Measurements from ENCODE around the gene CFAP97. TPM values are rescaled to one million over a fixed set of nuclear protein-coding genes. Genes with fewer than 3 reads are reported as not detected.

The CFAP97 gene
- total and polyA plus RNA-seq, 9 of the 15 experiments (the other 6 are each of a cell fraction or from before 2014, with no cell fraction given), result 17.3 to 57.8 (median 44.4) TPM

DNA sequence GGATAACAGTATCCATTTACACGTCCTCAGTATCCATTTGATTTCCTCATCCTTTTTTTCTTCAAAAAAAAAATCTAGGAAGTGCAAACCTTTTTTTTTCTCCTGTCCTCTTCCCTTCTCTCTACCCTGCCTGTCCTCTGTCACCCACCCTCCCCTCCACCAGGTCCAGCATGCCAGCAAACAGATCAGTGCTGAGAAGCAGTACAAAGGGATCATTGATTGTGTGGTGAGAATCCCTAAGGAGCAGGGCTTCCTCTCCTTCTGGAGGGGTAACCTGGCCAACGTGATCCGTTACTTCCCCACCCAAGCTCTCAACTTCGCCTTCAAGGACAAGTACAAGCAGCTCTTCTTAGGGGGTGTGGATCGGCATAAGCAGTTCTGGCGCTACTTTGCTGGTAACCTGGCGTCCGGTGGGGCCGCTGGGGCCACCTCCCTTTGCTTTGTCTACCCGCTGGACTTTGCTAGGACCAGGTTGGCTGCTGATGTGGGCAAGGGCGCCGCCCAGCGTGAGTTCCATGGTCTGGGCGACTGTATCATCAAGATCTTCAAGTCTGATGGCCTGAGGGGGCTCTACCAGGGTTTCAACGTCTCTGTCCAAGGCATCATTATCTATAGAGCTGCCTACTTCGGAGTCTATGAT, 59.1 kb downstream of the CFAP97 start:
- Histone ChIP-seq H3K27ac (ENCODE audit: extremely low read depth, low read depth, low read length) (no peak overlapping the region), H3K4me2 (ENCODE audit: insufficient read depth, low read length) (no peak overlapping the region), H3K4me3 (no peak overlapping the region), H3K9me3 (replicated peaks; ENCODE audit: control insufficient read depth, insufficient read depth, low read depth, low read length) (no peaks in the 10 kb centered on the region), H4K20me1 (replicated peaks; ENCODE audit: control insufficient read depth, insufficient read depth, low read length) (no peaks in the 10 kb centered on the region), H3K4me1 (replicated peaks in 1 of 2; ENCODE audit: control insufficient read depth in 2 of 2, insufficient read depth in 2 of 2, low read length in 2 of 2) (peaks cover 3 to 17% of the 10 kb centered on the region in 2 experiments; a peak in 4 of 5 replicates), H2AFZ (ENCODE audit: low read depth, low read length) (no peak overlapping the region), H3K9me1 (ENCODE audit: control insufficient read depth, insufficient read depth, low read length) (peaks cover 4% of the 10 kb centered on the region), H3K36me3 (ENCODE audit: control insufficient read depth, insufficient read depth, low read length) (peaks cover 26% of the 10 kb centered on the region; the same call in 2 of the 3 replicates), H3K9ac (ENCODE audit: insufficient read depth in 1 of 2, low read depth in 2 of 2, low read length in 2 of 2) (peak overlapping the region in 1 of 2 experiments; percentile 29; a peak in 1 of 4 replicates), H3K27me3 (ENCODE audit: control insufficient read depth in 2 of 2, insufficient read depth in 2 of 2, low read length in 2 of 2) (no peaks in the 10 kb centered on the region), H3K79me2 (ENCODE audit: control insufficient read depth, insufficient read depth, low read length) (peaks cover 12% of the 10 kb centered on the region; the same call in 2 of the 3 replicates)
- ATAC-seq, result no peak
- DNase-seq (ENCODE audit: extremely low read depth in 1 of 4, low spot score in 3 of 4), result no peak
- intact Hi-C loops (cut with micrococcal nuclease) (loop anchor here (5.0 kb wide), 1 partner anchor 163 kb away; no protein-coding TSS in a partner anchor), in situ Hi-C loops (cut with MboI) (no loop called here)
- no peak for FAIRE-seq
- POLR2A ChIA-PET, result interaction anchor here (1.3 kb wide), 1 partner anchor 13 kb away, joined by 3 read pairs; no protein-coding TSS in a partner anchor
- TF ChIP-seq POLR2B (IDR thresholded peaks at IDR 0.05; ENCODE audit: low read depth, partially characterized antibody), result no peak
- TF ChIP-seq, protein P1, sequence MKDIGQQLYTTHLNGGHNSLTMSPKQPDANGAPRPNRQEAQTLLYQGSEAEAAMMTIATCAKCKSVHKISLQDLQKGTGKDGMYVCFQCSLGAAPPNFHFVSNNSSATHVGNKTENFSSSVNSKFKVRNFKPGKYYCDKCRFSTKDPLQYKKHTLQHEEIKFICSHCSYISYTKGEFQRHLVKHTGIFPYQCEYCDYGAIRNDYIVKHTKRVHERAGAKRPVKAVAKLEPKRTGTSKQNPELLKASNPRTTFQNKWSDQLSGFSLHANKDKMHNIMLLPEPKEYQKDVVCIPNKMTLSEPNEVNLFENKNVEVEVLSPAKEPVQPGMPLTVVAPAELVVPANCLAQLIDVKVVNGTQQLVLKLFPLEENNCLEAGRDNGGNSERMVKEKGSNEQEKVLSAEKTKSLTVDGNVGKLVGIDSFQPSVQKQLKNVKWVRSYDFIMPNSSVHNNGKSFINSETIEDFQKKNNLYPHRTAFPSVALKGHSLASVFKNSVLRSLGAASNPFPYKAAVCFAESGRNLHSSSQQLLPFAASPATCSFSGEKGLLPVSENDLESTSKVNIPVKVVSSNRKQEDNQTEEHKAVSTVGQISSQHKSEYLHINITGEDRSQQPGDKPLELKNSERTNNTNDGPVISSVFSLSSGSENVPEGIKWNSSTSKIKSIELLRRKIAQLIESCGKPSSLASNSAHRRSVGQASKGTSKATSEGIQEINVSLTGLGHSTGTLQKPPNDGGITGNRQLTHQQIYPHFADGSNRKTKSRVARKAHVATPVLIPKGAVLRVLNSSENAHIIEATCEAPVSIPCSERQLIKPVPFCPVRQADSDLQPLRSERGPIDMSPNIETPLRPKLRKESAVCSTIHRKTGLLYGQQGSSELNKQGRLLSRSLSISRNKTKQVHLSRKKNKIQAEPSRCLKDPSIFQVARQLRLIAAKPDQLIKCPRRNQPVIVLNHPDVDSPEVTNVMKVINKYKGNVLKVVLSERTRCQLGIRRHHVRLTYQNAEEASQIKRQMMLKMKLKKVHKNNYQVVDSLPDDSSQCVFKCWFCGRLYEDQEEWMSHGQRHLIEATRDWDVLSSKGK (CRISPR knock-in tag; IDR thresholded peaks at IDR 0.05), result no peak
- no peak for TF ChIP-seq RFX1 (IDR thresholded peaks at IDR 0.05)
- TF ChIP-seq, protein P2, sequence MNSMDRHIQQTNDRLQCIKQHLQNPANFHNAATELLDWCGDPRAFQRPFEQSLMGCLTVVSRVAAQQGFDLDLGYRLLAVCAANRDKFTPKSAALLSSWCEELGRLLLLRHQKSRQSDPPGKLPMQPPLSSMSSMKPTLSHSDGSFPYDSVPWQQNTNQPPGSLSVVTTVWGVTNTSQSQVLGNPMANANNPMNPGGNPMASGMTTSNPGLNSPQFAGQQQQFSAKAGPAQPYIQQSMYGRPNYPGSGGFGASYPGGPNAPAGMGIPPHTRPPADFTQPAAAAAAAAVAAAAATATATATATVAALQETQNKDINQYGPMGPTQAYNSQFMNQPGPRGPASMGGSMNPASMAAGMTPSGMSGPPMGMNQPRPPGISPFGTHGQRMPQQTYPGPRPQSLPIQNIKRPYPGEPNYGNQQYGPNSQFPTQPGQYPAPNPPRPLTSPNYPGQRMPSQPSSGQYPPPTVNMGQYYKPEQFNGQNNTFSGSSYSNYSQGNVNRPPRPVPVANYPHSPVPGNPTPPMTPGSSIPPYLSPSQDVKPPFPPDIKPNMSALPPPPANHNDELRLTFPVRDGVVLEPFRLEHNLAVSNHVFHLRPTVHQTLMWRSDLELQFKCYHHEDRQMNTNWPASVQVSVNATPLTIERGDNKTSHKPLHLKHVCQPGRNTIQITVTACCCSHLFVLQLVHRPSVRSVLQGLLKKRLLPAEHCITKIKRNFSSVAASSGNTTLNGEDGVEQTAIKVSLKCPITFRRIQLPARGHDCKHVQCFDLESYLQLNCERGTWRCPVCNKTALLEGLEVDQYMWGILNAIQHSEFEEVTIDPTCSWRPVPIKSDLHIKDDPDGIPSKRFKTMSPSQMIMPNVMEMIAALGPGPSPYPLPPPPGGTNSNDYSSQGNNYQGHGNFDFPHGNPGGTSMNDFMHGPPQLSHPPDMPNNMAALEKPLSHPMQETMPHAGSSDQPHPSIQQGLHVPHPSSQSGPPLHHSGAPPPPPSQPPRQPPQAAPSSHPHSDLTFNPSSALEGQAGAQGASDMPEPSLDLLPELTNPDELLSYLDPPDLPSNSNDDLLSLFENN (IDR thresholded peaks at IDR 0.05; ENCODE audit: low read depth in 2 of 2, low read length in 2 of 2), result no peak
- TF ChIP-seq SMAD3 (CRISPR knock-in tag; conservative IDR thresholded peaks at IDR 0.05), result no peak
- TF ChIP-seq ZNF589 (CRISPR knock-in tag; IDR thresholded peaks at IDR 0.05; ENCODE audit: low read depth), result no peak
- no TSS peak for BruUV-seq (replicated peaks)
- CTCF ChIA-PET (ENCODE audit: low intra/inter-chr PET ratio), result no interaction called here
- WGBS (ENCODE audit: insufficient coverage, low coverage, missing lambda C conversion rate), result 88% methylated on average over 16 of the region's 16 CpGs
